ENCODE results near the gene CLDN16.

Gene CLDN16

DNA sequence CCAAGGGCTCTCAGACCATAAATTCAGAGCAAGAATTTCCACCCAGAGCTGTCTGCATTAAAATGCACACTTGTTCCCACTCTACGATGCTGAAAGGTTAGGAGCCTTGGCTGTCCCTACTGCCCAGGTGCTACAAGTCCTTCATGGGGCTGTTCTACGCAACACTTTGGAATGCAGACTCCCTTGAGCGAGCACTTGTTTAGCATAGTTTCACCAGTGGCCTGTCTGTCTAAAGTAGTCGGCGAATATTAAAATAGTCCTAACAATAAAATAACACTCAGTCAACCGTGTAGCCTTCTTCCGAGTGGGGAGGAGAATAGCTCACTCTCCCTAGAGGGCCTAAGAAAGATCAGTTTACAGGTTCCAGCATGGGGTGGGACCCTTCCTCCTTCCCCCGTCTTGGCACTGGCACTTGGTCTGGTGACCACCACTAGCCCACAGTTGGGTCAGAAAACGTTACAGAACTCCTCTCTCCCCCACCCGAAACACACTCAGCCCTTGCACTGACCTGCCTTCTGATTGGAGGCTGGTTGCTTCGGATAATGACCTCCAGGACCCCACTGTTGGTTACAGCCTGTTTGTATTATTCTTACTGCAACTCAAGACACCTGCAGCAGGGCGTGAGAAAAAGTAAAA is at the start of gene CLDN16:
Gene CLDN16 (plus strand): TSS at position 586 of the 636 bp plus-strand sequence. CDS start 167 bp downstream, outside the sequence.
- no peak for DNase-seq

GRCh38 chr3:190338717-190339116 is 49.2 kb upstream of the CLDN16 start:
- DNase-seq: no peak

DNA sequence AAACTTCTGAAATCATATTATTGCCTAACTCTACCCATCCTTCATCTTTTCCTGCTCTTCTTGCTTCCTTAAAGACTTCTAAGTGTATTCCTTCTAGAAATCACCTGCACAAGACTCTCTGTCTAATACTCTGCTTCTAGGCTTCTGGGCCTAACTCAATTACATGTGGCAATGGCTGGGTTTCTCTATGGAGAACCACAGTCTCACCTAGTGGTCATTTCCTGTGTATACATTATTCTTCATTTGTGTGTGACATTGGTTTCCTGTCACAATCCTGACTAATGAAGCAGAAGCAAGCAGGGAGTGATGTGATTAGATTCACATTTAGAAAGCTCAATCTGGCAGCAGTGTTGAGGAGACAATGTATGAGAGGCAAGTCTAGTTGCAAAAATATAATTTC is 48.8 kb upstream of the CLDN16 start:
- no peak for DNase-seq

DNA sequence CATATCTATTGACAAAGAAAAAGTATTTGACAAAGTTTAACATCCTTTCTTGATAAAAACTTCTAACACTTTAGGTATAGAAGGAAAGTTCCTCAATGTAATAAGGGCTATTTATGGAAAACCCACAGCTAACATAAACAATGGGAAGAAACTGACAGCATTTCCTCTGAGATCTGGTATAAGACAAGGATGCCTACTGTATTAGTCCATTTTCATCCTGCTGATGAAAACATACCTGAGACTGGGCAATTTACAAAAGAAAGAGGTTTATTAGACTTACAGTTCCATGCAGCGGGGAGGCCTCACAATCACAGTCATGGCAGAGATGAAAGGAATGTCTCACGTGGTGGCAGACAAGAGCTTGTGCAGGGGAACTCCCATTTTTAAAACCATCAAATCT is 47.9 kb upstream of the CLDN16 start:
- DNase-seq: no peak

DNA sequence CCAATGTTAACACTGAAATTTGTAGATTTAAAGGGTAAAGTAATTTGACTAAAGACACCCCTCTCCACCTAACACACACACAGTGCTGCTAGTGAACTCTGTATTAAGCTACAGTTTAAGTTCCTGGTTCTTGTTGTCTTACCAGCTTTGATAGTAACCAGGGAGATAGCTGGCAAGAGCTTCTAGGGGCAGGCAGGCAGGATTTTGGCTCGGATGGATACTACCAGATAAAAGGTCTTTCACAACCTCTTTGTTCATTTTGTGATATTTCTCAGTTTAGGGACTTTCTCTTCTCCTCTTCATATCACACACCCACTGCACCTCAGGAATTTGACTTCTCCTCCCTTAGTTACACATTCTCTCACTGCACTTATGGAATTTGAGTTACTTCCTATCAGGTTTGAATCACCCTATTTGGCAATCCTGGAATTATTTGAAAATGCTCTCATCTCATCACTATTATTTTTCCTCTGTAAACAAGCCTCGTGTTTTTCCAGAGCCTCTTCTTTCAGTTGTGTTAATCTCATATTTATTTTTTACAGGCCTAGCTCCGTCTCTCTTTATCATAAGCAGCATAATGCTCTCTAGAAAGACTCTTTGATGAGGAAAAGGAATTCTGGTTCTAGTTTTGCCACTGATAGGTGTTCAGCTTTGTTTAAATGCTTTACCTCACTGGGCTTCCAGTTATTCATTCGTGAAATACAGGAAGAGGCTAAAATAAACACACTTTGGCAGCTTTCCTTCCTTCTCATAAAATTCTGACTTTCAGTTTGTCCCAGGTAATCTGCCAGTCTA is 42.7 kb upstream of the CLDN16 start:
- DNase-seq: no peak

GRCh38 chr3:190345878-190346277 is 42.1 kb upstream of the CLDN16 start:
- no peak for DNase-seq

- no peak for DNase-seq
Observed at GRCh38 chr3:190346541-190346940, 41.4 kb upstream of the CLDN16 start.

- DNase-seq: no peak
Observed at GRCh38 chr3:190352861-190353457, 35.0 kb upstream of the CLDN16 start.

DNA sequence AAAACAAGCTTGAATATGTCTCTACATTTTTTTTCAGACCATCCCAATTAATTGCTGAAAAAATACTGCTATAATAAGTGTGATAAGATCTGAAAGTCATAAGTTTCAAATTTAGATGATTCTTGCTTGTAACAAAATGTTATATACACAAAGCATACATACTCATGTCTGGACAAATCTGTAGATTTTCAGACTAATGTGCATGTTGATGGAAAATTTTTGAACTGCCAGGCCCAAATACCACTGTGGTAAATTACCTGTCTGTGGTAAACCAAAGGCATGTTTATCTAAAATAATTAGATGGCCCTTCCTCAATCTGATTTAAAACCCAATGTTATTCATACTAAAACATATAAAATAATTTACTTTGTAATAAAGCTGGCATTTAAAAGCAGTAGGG is 31.7 kb upstream of the CLDN16 start:
- DNase-seq: no peak

DNA sequence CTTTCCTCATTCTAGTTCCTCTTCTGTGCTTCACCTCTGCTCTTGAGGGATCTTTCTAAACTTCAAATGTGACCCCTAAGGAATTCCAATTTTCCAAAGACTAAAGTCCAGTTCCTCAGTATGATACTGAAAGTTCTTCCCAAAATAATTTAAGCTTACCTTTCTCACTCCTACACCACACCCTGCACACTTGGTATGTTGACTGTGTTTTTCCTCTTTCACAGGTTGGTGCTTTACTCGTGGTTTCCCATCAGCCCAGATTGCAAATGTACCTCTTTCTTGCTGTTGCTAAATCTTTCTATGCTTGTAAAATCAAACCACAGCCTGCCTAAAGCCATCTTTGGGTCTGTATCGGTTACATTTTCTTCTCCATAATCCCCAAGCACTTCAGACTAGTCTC is 30.5 kb upstream of the CLDN16 start:
- DNase-seq: no peak

GRCh38 chr3:190359813-190360212 is 28.1 kb upstream of the CLDN16 start:
- no peak for DNase-seq

DNA sequence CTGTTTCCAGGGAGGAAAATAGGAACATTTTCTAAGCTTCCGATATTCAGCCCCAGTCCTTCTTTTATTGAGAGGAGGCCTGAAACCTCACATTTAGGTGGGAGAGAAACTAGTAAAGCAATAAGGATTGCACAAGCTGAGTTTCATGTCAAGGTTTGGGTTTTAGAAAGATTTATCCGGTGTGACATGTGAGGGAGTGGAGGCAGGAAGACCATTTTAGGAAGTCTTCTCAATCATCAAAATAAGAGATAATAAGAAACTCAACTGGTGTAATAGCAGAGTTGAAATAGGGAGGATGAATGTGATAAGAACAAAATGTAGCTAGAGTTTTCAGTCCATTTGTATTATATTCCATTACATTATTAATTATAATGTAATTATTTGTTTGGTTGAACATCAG is 27.7 kb upstream of the CLDN16 start:
- DNase-seq: no peak

GRCh38 chr3:190361791-190362190 is 26.2 kb upstream of the CLDN16 start:
- no peak for DNase-seq

- DNase-seq: no peak
Observed at GRCh38 chr3:190362258-190362657, 25.7 kb upstream of the CLDN16 start.

- DNase-seq: no peak
Observed at GRCh38 chr3:190366133-190366532, 21.8 kb upstream of the CLDN16 start.

GRCh38 chr3:190368881-190369280 is 19.1 kb upstream of the CLDN16 start:
- DNase-seq: no peak

DNA sequence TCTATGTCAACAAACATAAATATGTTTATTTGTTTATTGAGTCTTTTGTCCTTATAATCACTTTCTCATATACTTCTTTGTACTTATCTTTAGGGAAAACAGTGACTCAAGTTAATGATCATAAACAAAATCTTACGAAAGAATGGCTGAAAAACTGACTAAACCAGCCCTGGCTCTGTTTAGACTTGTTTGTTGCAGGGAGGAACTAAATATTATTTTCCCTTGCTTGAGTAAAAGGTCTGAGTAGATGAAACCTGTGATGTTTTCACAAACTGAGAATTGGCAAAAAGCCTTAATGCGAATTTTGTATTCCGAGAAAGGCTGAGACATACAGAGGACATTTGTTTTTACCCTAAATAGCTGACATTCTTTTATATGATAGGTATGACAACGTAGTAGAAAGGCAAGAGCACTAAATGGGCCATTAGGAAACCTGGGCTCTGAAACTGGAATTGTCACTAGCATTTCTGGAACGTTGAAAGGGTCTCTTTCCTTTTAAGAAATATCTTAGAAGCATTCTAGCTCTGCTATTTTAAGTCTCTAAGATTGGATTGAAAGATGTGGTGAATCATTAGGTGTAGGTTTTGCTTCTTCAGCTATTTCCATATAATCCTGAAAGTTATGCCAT is 18.2 kb upstream of the CLDN16 start:
- no peak for DNase-seq

- DNase-seq: no peak
Observed at GRCh38 chr3:190370369-190370768, 17.6 kb upstream of the CLDN16 start.

GRCh38 chr3:190371152-190371551 is 16.8 kb upstream of the CLDN16 start:
- no peak for DNase-seq

DNA sequence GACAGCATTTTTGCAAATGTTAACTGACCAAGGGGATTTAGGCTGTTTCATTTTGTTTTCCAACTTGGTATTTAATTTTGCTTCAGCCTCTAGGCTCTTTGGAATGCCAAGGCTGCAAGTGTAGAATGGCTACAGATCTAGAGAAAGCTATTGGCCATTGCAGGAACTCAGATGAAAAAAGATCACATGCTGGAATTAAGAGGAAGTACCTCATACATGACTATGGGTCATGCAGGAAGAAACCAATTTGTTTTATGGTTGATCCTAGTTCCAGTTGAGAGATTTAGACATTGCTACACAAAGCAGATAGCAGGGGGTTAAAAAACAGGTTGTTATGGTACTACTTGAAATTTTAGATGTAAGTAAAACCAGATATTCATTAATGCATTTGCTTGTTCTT is 12.7 kb upstream of the CLDN16 start:
- DNase-seq: no peak

GRCh38 chr3:190375671-190376070 is 12.3 kb upstream of the CLDN16 start:
- no peak for DNase-seq

DNA sequence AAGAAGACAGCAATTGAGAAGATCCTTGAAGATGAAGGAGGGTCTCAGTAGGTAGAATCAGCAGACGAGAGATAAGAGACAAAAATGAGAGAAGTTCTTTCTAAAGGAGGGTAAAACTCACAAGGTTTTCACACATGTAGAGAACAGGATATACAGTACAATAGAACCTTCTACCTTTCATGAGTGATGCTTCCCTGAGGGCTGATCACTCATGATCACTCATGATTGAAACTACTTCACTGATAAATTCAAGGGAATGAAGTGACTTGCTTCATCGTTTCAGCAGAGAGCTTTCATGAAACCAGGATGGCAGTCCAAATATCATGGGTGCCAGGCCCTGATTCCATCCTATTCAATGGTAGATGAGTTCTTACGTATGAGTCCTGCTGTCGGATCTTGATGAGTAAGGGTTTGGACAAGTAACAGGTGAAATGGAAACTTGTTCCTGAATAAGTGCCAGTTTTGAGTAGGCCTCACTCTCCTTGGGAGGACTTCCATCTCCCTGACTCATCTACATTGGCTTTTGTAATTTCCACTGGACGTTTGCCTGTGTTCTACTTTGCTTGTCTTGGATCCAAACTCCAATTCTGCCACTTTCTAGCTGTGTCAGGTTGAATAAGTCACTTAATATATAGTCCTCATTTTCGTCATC is 9.6 kb upstream of the CLDN16 start:
- DNase-seq: no peak

DNA sequence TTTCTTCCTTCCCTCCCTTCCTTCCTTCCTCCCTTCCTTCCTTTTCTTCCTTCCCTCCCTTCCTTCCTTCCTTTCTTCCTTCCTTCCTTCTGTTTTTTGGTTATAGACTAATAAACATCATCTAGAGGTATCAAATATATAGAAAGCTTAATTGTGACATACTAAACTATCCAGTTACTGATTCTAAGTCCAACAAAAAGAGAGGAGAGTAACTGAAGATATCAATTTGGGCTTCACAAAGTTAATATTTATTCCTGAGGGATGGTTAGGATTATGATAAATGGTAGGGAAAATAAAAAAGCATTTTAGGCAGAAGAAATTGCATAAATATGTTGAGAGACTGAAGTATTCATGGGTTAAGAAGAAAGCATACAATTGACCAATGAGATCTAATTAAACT is 7.8 kb upstream of the CLDN16 start:
- DNase-seq: no peak

Data from C1 segment of cervical spinal cord (tissue), 14 donors.